BLaER1 (cell line): Measurements from ENCODE around the gene MCF2L2.

Source experiments
- H3K27ac ChIP-seq: shearing (Covaris generic); formaldehyde crosslinking; 2 replicates; pipeline ENCODE4 v1.8.1; 2022
- H3K27me3 ChIP-seq: shearing (Covaris generic); formaldehyde crosslinking; 2 replicates; pipeline ENCODE4 v1.8.1; 2022
- H3K36me3 ChIP-seq: shearing (Covaris generic); formaldehyde crosslinking; 2 replicates; pipeline ENCODE4 v1.8.1; 2022
- H3K4me1 ChIP-seq: shearing (Covaris generic); formaldehyde crosslinking; 2 replicates; pipeline ENCODE4 v1.8.1; 2022
- H3K4me2 ChIP-seq: shearing (Covaris generic); formaldehyde crosslinking; 2 replicates; pipeline ENCODE4 v1.8.1; 2022
- H3K4me3 ChIP-seq: shearing (Covaris generic); formaldehyde crosslinking; 2 replicates; pipeline ENCODE4 v1.8.1; 2022
- H3K9ac ChIP-seq: shearing (Covaris generic); formaldehyde crosslinking; 2 replicates; pipeline ENCODE4 v1.8.1; 2022
- H3K9me3 ChIP-seq: shearing (Covaris generic); formaldehyde crosslinking; 2 replicates; pipeline ENCODE4 v1.8.1; 2022
- H4K20me1 ChIP-seq: shearing (Covaris generic); formaldehyde crosslinking; 2 replicates; pipeline ENCODE4 v1.8.1; 2022
- Cebpa-rat ChIP-seq: shearing (Covaris generic); IDR thresholded peaks from 2 replicates; pipeline ENCODE4 v1.8.1; 2022

MCF2L2 gene

DNA sequence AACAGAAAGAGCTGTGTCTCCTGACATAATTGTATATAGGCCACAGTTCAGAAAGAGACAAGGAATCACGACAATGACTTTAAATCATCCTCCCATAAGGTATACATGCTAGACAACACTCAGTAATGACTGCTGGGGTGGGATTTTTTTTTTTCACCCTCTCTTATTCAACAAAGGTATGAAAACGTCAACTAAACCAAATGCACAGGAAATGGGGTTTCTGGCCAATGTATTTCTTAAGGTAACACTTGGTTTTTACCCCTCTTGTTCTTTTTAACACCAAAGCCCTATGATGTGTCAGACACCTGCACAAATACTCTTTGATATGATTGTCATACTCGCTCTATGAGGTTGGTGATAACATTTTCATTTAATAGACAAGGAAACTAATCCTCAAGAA, 78.3 kb downstream of the MCF2L2 start:
- Histone ChIP-seq H4K20me1 (no peaks in the 10 kb centered on the region), H3K4me3 (no peak overlapping the region), H3K4me2 (no peak overlapping the region), H3K9ac (no peak overlapping the region), H3K4me1 (no peaks in the 10 kb centered on the region), H3K27me3 (no peaks in the 10 kb centered on the region), H3K36me3 (no peaks in the 10 kb centered on the region), H3K27ac (no peak overlapping the region), H3K9me3 (0 out of 2 replicates have a peak, but pooled peaks cover 2% of the 10 kb centered on the region)
- no peak for TF ChIP-seq Cebpa-rat

GRCh38 chr3:183349421-183350157, 78.8 kb downstream of the MCF2L2 start:
- Histone ChIP-seq H3K4me2 (no peak overlapping the region), H3K4me1 (no peaks in the 10 kb centered on the region), H3K9ac (no peak overlapping the region), H3K4me3 (no peak overlapping the region), H4K20me1 (no peaks in the 10 kb centered on the region), H3K36me3 (no peaks in the 10 kb centered on the region), H3K27ac (no peak overlapping the region), H3K9me3 (peaks cover 8% of the 10 kb centered on the region), H3K27me3 (no peaks in the 10 kb centered on the region)
- TF ChIP-seq Cebpa-rat, result no peak

DNA sequence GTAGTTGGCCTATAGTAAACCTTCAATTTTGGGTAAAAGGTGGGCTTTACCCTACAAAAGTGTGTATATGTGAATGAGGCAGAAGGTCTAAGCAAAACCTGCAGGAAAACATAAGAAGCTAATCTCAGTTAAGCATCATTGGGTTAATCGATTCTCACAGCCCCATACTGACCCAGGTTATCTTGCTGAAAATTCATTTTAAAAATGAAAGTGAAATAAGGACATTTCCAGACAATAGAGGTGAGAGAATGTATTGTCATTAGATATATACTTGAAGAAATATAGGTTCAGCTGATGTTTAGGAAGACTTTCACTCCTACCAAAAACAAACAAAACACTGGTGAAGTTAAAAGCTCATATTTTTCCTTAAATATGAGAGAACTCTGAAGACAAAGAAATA, 85.6 kb downstream of the MCF2L2 start:
- H3K4me1 ChIP-seq, result no peaks in the 10 kb centered on the region
- no peaks in the 10 kb centered on the region for H3K36me3 ChIP-seq
- H3K9ac ChIP-seq, result no peak overlapping the region
- no peak overlapping the region for H3K4me3 ChIP-seq
- no peak overlapping the region for H3K4me2 ChIP-seq
- H3K27me3 ChIP-seq, result no peaks in the 10 kb centered on the region
- no peak overlapping the region for H3K27ac ChIP-seq
- peaks cover 11% of the 10 kb centered on the region for H3K9me3 ChIP-seq
- TF ChIP-seq Cebpa-rat, result no peak
- no peaks in the 10 kb centered on the region for H4K20me1 ChIP-seq

DNA sequence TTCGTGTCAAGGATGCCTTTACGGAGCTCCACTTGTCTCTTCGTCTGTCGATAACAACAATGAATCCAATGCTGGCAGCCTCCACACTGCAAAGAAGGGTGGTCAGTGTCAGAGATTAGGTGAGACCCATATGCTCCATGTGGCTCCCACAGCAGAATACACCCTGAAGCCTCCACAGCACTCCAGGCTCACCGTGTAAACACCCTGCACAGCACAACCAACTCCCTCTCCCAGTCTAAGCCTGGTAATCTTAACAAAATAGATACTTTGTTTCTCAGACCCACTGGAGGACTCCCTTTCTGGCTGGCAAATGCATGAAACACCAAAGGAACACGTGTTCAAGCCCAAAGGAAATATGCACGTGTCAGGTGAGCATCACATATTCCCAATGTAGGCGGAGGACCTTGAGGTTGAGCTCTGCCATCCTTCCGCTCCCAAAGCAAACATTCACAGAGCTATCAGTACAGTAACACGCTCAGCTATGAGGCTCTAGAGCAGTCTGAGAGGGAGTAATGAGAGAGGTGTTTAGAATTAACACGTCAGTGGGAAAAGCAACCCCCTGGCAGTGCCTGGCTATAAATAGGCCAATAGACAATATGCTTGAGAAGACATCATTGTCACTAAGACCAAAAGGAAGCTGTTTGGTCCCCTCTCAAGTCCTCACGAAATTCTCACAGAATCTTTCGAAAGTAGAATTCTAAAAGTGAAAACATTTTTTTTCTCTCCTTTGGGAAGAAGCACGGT, 86.7 kb downstream of the MCF2L2 start:
- Histone ChIP-seq H3K27me3 (no peaks in the 10 kb centered on the region), H3K4me2 (no peak overlapping the region), H3K9me3 (peaks cover 11% of the 10 kb centered on the region), H3K9ac (no peak overlapping the region), H3K27ac (no peak overlapping the region), H3K4me3 (no peak overlapping the region), H4K20me1 (no peaks in the 10 kb centered on the region), H3K4me1 (no peaks in the 10 kb centered on the region), H3K36me3 (no peaks in the 10 kb centered on the region)
- no peak for TF ChIP-seq Cebpa-rat

DNA sequence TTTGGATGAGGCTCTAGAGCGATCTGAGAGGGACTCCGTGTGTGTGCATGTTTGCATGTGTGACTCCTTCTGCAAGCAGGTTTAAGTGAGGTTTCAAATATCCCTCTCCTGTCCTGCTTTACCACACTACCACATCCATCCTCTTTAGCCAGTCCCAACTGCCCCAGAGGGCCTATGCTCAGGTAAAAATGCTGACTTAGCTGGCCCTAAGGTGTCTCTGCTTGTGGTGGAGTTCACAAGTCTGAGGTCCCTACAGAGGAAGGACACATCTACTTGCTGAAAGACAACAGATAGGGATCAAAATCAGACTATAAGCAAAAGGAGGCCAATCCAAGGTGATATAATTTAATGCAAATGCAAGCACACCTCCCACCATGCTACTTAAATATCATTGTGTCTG, 88.2 kb downstream of the MCF2L2 start:
- no peak overlapping the region for H3K4me3 ChIP-seq
- no peak for TF ChIP-seq Cebpa-rat

DNA sequence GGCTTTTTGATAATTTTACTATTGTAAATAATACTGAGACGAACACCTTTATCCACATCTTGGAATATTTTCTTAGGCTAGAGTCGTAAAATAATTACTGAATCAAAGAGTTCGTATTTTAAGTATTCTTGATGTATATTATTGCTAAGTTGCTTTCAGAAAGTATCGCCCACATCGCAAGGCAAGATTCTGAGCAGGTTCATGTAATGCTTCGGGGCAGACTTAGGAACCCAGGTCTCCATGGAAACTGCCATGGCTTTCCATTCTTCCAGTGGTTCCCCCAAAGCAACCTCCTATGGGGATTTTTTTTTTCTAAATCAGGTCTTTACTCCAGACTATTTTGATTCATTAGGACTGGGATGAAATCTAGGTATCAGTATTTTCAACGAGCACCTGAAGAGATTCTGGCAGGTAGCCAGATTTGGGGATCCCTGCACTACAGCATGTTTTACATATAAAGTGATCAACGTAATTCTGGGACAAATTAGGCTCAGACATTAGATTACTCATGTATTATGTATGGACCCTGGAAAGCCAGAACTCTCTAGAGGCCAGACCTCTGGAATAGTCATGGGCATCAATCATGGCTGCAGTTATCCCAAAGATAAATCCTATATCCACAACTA, 88.8 kb downstream of the MCF2L2 start:
- Histone ChIP-seq H3K4me3 (no peak overlapping the region), H3K9me3 (peaks cover 2% of the 10 kb centered on the region; the same call in 1 of the 2 replicates), H3K36me3 (no peaks in the 10 kb centered on the region), H3K4me1 (no peaks in the 10 kb centered on the region), H3K4me2 (no peak overlapping the region), H3K27me3 (no peaks in the 10 kb centered on the region), H4K20me1 (no peaks in the 10 kb centered on the region), H3K27ac (no peak overlapping the region), H3K9ac (no peak overlapping the region)
- no peak for TF ChIP-seq Cebpa-rat

More for the DNA sequence above, 88.2 kb downstream of the MCF2L2 start:
- Histone ChIP-seq H4K20me1 (no peaks in the 10 kb centered on the region), H3K4me1 (no peaks in the 10 kb centered on the region), H3K27ac (no peak overlapping the region), H3K27me3 (no peaks in the 10 kb centered on the region), H3K4me2 (no peak overlapping the region), H3K9ac (no peak overlapping the region), H3K36me3 (no peaks in the 10 kb centered on the region), H3K9me3 (peaks cover 9% of the 10 kb centered on the region)

- Histone ChIP-seq H3K27ac (no peak overlapping the region), H3K9ac (no peak overlapping the region), H3K4me3 (no peak overlapping the region), H3K4me2 (no peak overlapping the region), H3K27me3 (no peaks in the 10 kb centered on the region), H3K4me1 (no peaks in the 10 kb centered on the region), H3K36me3 (no peaks in the 10 kb centered on the region), H3K9me3 (no peaks in the 10 kb centered on the region), H4K20me1 (no peaks in the 10 kb centered on the region)
- TF ChIP-seq Cebpa-rat, result no peak
Observed at GRCh38 chr3:183338520-183338919, 89.9 kb downstream of the MCF2L2 start.

DNA sequence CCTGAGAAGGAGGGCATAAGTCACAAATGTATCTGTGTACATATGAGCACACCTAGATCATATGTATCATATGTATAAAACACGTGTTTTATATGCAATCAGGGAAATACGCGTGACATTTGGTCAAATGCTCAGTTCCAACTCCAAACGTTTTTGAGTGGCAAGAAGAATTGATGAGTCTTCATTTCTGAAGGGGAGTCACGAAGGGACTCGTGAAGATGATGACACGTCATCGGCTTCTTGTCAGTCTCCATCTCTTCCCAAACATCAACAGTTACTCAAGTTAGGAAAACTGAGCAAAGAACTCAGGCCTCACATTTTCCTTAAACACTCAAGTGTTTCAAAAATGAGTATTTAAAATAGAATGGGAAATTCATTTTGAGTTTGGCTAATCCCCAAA, 95.9 kb downstream of the MCF2L2 start:
- no peak overlapping the region for H3K4me2 ChIP-seq
- no peak overlapping the region for H3K27ac ChIP-seq
- no peak overlapping the region for H3K4me3 ChIP-seq
- no peak for TF ChIP-seq Cebpa-rat
- H4K20me1 ChIP-seq, result no peaks in the 10 kb centered on the region
- no peaks in the 10 kb centered on the region for H3K36me3 ChIP-seq
- H3K9ac ChIP-seq, result no peak overlapping the region
- H3K27me3 ChIP-seq, result no peaks in the 10 kb centered on the region
- no peaks in the 10 kb centered on the region for H3K4me1 ChIP-seq
- H3K9me3 ChIP-seq, result no peaks in the 10 kb centered on the region

GRCh38 chr3:183331498-183331897, 96.9 kb downstream of the MCF2L2 start:
- TF ChIP-seq Cebpa-rat, result no peak
- Histone ChIP-seq H3K27ac (no peak overlapping the region), H3K4me3 (no peak overlapping the region)

GRCh38 chr3:183330881-183331280, 97.5 kb downstream of the MCF2L2 start:
- no peak overlapping the region for H3K4me2 ChIP-seq
- H4K20me1 ChIP-seq, result no peaks in the 10 kb centered on the region
- H3K36me3 ChIP-seq, result no peaks in the 10 kb centered on the region
- TF ChIP-seq Cebpa-rat, result no peak
- H3K9me3 ChIP-seq, result no peaks in the 10 kb centered on the region
- no peak overlapping the region for H3K9ac ChIP-seq
- H3K27ac ChIP-seq, result no peak overlapping the region
- no peaks in the 10 kb centered on the region for H3K27me3 ChIP-seq
- H3K4me1 ChIP-seq, result no peaks in the 10 kb centered on the region
- no peak overlapping the region for H3K4me3 ChIP-seq

More at GRCh38 chr3:183331498-183331897, 96.9 kb downstream of the MCF2L2 start:
- H4K20me1 ChIP-seq, result no peaks in the 10 kb centered on the region
- H3K9me3 ChIP-seq, result no peaks in the 10 kb centered on the region
- no peak overlapping the region for H3K9ac ChIP-seq
- no peaks in the 10 kb centered on the region for H3K36me3 ChIP-seq
- H3K4me1 ChIP-seq, result no peaks in the 10 kb centered on the region
- H3K27me3 ChIP-seq, result no peaks in the 10 kb centered on the region
- no peak overlapping the region for H3K4me2 ChIP-seq
